Measurements from ENCODE around the gene PELI1.

GRCh38 chr2:64115808-64116598 is 28.2 kb downstream of the PELI1 start:
- TF ChIP-seq, protein P1, sequence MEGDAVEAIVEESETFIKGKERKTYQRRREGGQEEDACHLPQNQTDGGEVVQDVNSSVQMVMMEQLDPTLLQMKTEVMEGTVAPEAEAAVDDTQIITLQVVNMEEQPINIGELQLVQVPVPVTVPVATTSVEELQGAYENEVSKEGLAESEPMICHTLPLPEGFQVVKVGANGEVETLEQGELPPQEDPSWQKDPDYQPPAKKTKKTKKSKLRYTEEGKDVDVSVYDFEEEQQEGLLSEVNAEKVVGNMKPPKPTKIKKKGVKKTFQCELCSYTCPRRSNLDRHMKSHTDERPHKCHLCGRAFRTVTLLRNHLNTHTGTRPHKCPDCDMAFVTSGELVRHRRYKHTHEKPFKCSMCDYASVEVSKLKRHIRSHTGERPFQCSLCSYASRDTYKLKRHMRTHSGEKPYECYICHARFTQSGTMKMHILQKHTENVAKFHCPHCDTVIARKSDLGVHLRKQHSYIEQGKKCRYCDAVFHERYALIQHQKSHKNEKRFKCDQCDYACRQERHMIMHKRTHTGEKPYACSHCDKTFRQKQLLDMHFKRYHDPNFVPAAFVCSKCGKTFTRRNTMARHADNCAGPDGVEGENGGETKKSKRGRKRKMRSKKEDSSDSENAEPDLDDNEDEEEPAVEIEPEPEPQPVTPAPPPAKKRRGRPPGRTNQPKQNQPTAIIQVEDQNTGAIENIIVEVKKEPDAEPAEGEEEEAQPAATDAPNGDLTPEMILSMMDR (IDR thresholded peaks at IDR 0.05), result no peak
- TF ChIP-seq POLR2A (IDR thresholded peaks at IDR 0.05), result no peak
